GM18873 (cell line): ENCODE measurements around the gene SEC16B.
"Not testable (repeated sequence)": the region's sequence is repeated elsewhere in the genome, so short reads cannot be mapped to it uniquely, and the experiment has no call there.

Experiments used
- ATAC-seq: cut with Tn5 transposase; IDR thresholded peaks from one replicate; pipeline ENCODE4 v1.9.1; 2021; ENCODE audit warnings: mild to moderate bottlenecking, moderate library complexity, moderate number of reproducible peaks; ENCODE audit not compliant: unreplicated experiment, low FRiP score

The SEC16B gene, protein sequence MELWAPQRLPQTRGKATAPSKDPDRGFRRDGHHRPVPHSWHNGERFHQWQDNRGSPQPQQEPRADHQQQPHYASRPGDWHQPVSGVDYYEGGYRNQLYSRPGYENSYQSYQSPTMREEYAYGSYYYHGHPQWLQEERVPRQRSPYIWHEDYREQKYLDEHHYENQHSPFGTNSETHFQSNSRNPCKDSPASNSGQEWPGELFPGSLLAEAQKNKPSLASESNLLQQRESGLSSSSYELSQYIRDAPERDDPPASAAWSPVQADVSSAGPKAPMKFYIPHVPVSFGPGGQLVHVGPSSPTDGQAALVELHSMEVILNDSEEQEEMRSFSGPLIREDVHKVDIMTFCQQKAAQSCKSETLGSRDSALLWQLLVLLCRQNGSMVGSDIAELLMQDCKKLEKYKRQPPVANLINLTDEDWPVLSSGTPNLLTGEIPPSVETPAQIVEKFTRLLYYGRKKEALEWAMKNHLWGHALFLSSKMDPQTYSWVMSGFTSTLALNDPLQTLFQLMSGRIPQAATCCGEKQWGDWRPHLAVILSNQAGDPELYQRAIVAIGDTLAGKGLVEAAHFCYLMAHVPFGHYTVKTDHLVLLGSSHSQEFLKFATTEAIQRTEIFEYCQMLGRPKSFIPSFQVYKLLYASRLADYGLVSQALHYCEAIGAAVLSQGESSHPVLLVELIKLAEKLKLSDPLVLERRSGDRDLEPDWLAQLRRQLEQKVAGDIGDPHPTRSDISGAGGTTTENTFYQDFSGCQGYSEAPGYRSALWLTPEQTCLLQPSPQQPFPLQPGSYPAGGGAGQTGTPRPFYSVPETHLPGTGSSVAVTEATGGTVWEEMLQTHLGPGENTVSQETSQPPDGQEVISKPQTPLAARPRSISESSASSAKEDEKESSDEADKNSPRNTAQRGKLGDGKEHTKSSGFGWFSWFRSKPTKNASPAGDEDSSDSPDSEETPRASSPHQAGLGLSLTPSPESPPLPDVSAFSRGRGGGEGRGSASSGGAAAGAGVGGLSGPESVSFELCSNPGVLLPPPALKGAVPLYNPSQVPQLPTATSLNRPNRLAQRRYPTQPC

GRCh38 chr1:177969825-177970371, at the start of gene SEC16B:
Gene SEC16B (minus strand): TSS chr1:177970058. CDS start chr1:177967981, 2,077 bp downstream.
- ATAC-seq, result no peak

GRCh38 chr1:178019622-178020021, 49.8 kb upstream of the SEC16B start:
- no peak for ATAC-seq

- ATAC-seq, result no peak
These were observed 49.4 kb upstream of the SEC16B start for GRCh38 chr1:178019208-178019607.

DNA sequence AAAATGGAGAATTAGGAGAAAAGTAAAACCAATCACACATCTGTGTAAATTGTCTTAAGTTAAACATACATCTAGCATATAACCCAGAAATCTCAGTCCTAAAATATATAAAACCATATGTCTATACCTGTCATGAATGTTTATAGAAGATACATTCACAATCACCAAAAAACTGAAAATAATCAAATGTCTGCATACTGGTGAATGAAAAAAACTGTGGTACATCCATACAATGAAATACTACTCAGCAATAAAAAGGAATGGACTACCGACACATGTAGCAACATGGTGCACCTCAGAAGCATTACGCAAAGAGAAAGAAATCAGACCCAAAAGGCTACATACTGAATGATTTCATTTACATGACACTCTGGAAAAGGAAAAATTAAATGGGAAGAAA, 47.7 kb upstream of the SEC16B start:
- no peak for ATAC-seq

DNA sequence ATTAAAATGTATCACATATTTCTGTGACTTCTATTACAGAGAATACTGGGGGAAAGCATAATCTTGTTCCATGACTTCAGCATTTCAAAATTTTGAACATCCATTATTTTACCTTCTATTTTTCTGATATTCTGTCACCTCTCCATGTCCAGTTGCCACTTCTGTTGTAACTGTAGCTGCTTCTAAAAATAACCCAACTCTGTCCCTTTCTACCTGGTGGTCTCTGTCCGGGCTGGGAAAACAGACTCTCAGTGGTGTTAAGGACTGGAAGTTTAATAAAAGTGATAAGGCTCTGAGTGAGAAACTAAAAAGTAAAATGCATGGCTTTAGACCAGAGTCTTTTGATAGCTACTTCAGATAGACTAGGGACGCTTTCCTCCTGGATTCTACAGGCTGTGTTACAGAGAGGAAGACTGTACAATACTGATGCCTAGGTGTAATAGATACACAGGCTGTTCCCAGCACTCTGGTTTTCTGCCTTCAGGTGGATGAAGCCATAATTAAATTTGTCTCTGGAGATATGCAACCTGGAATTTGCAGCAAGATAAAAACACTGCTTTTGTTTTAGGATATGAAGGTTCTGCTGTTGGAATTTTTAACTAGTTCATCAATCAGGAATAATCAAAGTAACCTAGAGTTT, 42.1 kb upstream of the SEC16B start:
- no peak for ATAC-seq

DNA sequence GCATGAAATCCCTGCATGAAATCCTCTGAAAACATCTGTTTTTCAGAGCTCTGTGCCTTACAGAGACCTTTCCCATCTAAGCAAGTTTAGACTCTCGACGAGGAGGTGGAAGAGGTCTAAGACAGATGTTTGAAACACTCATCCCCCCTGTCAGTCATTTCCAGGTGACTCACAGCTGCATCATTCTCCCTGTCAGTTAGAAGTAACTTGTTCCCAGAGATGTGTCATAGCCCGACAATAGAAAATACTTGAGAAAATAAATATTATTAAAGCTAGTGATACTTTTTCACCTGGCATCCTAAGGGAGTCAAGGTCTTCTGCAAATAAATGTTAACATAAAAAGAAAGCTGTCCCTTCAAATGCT, 41.6 kb upstream of the SEC16B start:
- no peak for ATAC-seq

DNA sequence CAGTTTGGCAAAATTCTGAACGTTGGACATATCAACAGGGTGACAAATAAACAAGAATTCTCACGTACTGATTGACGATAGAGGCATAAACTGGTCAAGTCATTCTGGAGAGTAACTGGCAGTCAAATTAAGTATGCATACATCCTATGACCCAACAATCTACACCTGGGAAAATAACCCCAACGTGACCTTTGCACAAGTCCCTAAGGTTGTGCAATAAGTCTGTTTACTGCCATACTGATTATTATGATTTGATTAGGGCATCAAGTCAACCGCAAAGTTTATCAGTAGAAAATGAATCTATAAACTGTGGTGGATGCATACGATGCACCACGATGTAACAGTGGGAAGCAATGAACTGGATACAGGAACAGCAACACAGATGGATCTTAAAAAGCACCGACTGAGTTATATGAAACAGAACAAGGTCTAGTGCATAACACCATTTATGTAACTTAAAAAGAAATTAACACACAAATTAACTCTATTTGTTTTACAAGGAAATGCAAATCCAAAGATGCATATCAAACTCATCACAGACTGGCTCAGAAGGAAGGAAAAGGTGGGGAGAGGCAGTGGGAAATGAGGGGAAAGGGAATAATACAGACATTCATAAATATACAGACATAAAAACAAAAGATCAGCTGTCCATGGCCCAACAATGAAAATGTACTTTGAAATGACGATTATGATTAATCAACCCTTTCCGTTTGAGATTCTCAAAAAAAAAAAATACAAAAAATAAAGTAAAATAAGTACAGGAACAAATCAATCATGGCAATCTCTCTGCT, 41.0 kb upstream of the SEC16B start:
- no peak for ATAC-seq

- no peak for ATAC-seq
These were observed 36.2 kb upstream of the SEC16B start for GRCh38 chr1:178006043-178006442.

GRCh38 chr1:178005450-178005849, 35.6 kb upstream of the SEC16B start:
- ATAC-seq, result no peak

- no peak for ATAC-seq
These were observed 35.1 kb upstream of the SEC16B start for GRCh38 chr1:178004926-178005391.

DNA sequence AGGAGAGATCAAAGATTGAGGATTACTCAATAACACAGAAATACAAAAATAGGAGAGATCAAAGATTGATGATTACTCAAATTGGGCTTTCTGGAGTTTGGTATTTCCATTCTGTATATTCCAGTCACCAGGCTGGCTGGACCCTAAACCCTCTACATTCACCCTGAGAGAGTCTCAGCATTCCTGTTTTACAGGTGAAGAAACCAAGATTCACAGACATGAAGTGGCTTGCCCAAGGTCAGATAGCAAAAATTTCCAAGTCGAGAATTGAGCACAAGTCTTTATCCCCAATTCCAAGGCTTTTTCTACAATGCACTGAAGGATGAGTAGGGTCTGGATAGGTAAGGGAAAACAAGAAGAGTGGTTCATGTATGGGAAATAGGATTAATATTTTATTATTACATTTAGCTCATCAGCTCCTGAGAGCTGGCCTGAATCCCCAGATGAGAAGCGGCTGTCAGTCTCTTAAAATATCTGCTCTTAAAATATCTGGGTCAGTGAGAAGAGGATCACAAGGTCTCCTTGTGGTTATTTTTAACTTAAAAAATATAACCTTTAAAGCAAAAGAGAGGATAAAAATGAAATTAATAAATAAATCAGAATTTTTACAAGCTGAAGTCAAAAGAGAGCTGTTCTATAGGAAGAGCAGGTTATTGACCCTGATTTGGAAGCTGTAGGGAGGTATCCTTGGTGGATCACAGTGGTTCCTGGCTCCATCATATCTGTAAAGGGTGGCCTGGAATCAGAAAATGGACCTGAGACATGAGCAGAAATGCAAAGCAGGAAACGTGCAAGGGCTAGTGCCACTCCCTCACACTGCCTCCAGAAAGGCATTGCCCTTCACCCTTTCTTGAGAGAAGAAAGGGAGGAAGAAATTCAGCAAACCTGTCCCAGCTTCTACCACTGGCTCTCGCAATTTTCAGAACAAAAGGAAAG, 29.1 kb upstream of the SEC16B start:
- ATAC-seq, result no peak

DNA sequence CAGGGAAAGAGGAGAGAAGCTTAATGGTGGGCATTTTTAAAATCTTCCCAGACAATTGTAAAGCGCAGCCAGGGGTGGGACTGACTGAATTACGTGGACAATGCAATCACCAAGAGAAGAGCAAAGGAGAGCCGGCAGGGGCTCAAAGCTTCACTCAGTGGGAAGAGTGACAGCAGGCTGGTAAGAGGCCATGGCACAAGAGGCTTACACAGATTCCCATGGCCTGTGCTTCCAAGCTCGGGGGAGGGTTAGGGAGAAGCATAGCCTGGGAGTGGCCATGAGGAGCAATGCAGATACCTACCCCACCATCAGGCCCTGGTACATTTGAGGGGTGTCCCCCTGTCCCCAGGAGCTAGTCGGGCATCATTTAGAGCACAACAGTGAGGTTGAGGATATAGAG, 27.1 kb upstream of the SEC16B start:
- no peak for ATAC-seq

DNA sequence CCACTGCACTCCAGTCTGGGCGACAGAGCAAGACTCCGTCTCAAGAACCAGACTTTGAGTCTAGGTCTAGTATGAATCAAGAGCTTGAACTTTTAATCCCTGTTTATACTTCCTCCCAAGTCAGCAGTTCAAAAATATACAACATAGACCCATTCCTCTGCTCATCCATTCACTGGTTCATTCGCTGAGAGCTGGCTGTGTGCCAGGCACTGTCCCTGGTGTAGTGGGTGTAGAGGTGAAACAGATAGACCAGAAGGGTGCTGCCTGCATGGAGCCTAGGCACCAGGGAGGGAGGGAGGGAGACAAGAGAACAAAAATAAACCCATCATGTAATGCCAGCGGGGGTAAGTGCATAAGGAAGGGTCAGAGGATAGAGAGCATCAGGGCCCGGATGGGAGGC, 25.5 kb upstream of the SEC16B start:
- no peak for ATAC-seq

DNA sequence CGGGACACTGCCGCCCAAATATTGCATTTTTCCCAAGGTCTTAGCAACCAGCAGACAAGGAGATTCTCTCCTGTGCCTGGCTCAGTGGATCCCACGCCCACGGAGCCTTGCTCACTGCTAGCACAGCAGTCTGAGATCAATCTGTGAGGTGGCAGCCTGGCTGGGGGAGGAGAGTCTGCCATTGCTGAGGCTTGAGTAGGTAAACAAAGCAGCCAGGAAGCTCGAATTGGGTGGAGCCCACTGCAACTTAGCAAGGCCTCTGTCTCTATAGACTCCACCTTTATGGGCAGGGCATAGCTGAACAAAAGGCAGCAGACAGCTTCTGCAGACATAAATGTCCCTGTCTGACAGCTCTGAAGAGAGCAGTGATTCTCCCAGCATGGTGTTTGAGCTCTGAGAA, 16.4 kb upstream of the SEC16B start:
- ATAC-seq, result not testable (repeated sequence)

DNA sequence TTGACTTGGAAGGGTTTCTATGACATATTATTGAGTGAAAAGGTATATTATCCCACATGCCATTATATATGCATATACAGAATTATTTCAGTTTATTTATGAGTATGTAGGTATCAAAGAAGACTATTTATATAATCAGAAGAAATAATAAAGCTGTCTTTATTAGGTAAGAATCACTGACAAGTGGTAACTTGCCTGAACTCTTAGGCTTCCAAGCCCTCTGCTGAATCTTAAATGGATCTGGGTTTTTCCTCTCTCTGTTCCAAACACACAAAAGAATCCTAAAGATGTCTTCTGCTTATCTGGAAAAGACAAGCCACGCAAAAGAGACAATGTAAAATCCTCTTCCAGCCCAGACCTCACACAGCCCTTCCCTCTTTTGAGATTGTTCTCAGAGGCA, 14.9 kb upstream of the SEC16B start:
- no peak for ATAC-seq

- no peak for ATAC-seq
These were observed 14.3 kb upstream of the SEC16B start for GRCh38 chr1:177984136-177984525.

- no peak for ATAC-seq
These were observed 13.8 kb upstream of the SEC16B start for GRCh38 chr1:177983482-177984135.

DNA sequence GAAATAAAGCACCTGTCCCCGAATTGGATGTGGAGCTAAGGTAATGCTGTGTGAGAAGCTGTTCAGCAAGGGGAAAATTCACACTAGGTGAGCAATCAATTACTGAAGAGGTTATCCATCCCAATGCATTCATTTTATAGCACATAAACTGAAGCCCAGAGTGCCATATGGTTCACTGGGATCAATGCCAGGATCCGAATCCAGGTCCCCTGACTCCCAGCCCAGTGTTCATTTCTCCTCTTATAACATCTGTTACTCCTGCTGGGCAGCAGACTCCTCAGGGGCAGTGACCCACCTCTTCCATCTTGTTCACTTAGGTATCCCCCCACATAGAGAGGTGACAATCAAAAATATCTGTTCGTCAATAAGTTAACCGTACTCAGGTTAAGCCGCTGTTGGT, 13.2 kb upstream of the SEC16B start:
- ATAC-seq, result no peak
